Measurements from ENCODE around the gene MYL11. TPM values are rescaled to one million over a fixed set of nuclear protein-coding genes. Genes with fewer than 3 reads are reported as not detected.

Gene MYL11
- total RNA-seq, 1 experiment from 2014 or later = not detected

DNA sequence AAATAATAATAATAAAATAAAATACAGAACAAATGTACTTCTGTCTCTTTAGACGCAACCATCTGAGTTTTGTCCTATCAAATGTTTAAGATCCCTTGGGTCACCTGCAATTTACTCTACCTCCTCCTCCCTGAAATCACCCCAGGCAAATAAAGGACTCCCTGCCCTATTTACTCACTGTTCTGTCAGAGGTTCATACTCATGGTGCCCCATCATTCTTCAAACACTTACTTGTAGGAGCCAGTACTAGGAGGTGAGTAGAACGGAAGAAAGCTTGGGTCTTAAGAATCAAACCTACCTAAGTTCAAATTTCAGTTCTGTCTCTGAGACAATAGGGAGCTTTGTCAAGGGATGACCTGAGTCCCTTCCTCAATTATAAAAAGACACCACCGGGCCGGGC lies 8.1 kb upstream of the MYL11 start:
- DNase-seq (ENCODE audit: low read depth, low spot score) = no peak
- Histone ChIP-seq H3K27me3 (ENCODE audit: insufficient read depth, low read length) (no peaks in the 10 kb centered on the region), H3K4me3 (replicated peaks in 1 of 2; ENCODE audit: low read depth in 1 of 2, low read length in 2 of 2) (no peak overlapping the region), H3K9me2 (ENCODE audit: insufficient read depth) (no peaks in the 10 kb centered on the region), H3K4me1 (ENCODE audit: control insufficient read depth in 1 of 2, insufficient read depth in 2 of 2, low read length in 2 of 2) (peaks cover 15 to 23% of the 10 kb centered on the region in 2 experiments), H3K9me3 (ENCODE audit: control insufficient read depth in 1 of 2, insufficient read depth in 1 of 2, low read depth in 1 of 2, low read length in 2 of 2) (no peaks in the 10 kb centered on the region), H3K9ac (ENCODE audit: low read length) (no peak overlapping the region), H3K79me2 (ENCODE audit: insufficient read depth, low read length) (peaks cover 75% of the 10 kb centered on the region), H4K20me1 (ENCODE audit: insufficient read depth) (no peaks in the 10 kb centered on the region), H3K4me2 (ENCODE audit: low read length) (no peak overlapping the region), H3K36me3 (ENCODE audit: control insufficient read depth in 1 of 2, insufficient read depth in 2 of 2, low read length in 2 of 2) (peaks cover 14 to 20% of the 10 kb centered on the region in 2 experiments), H2AFZ (ENCODE audit: low read depth, low read length, poor library complexity, severe bottlenecking) (no peak overlapping the region), H3K27ac (ENCODE audit: low read depth, low read length) (no peak overlapping the region)
- ATAC-seq = no peak
- ChIA-PET RAD21 (ENCODE audit: low non-redundant PET in 1 of 2, low total read pairs in 2 of 2, uncharacterized antibody in 2 of 2, unreplicated experiment in 2 of 2) (no interaction called here), CTCF (no interaction called here), POLR2A (no interaction called here)
- intact Hi-C loops (cut with micrococcal nuclease) = no loop called here
- no TSS peak for BruUV-seq (replicated peaks)
- TF ChIP-seq, protein P1, sequence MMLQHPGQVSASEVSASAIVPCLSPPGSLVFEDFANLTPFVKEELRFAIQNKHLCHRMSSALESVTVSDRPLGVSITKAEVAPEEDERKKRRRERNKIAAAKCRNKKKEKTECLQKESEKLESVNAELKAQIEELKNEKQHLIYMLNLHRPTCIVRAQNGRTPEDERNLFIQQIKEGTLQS (IDR thresholded peaks at IDR 0.05) = no peak
- no peak for TF ChIP-seq ZNF274 (IDR thresholded peaks at IDR 0.05; ENCODE audit: low read depth, low read length)
- no peak for TF ChIP-seq YY1 (IDR thresholded peaks at IDR 0.05; ENCODE audit: extremely low read depth, insufficient replicate concordance, low read depth, low read length)
- TF ChIP-seq REST (IDR thresholded peaks at IDR 0.05; ENCODE audit: low read depth) = no peak
- TF ChIP-seq ZBTB33 (IDR thresholded peaks at IDR 0.05; ENCODE audit: extremely low read depth, insufficient replicate concordance, low read length) = no peak
- TF ChIP-seq, protein P2, sequence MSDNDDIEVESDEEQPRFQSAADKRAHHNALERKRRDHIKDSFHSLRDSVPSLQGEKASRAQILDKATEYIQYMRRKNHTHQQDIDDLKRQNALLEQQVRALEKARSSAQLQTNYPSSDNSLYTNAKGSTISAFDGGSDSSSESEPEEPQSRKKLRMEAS (IDR thresholded peaks at IDR 0.05) = no peak
- no peak for TF ChIP-seq TCF7L2 (IDR thresholded peaks at IDR 0.05; ENCODE audit: borderline replicate concordance, extremely low read depth, insufficient read depth, insufficient read length)
- no peak for TF ChIP-seq EGR1 (IDR thresholded peaks at IDR 0.05; ENCODE audit: low read depth)
- TF ChIP-seq JUND (IDR thresholded peaks at IDR 0.05) = no peak
- no peak for TF ChIP-seq ZFX (IDR thresholded peaks at IDR 0.05)
- no peak for TF ChIP-seq POLR2A (IDR thresholded peaks at IDR 0.05; ENCODE audit: borderline replicate concordance, extremely low read depth, insufficient read depth, insufficient read length)
- no peak for TF ChIP-seq SRF (IDR thresholded peaks at IDR 0.05; ENCODE audit: low read depth)
- no peak for TF ChIP-seq ELF1 (IDR thresholded peaks at IDR 0.05; ENCODE audit: borderline replicate concordance, low read depth)
